ENCODE results near the gene ZNF134.
A peak's percentile ranks its signal among the peaks of the same experiment; 100 is the strongest.

Gene ZNF134

GRCh38 chr19:57653689-57654088 lies 39.6 kb downstream of the ZNF134 start:
- DNase-seq (ENCODE audit: low read depth) = no peak
- H3K4me3 ChIP-seq (ENCODE audit: control insufficient read depth, low read depth, low read length) = no peak overlapping the region
- TF ChIP-seq CTCF (IDR thresholded peaks at IDR 0.05; ENCODE audit: control insufficient read depth, insufficient read depth, low read depth, low read length, missing control alignments) = no peak

- no peak overlapping the region for H3K4me3 ChIP-seq (ENCODE audit: control insufficient read depth, low read depth, low read length)
- TF ChIP-seq CTCF (IDR thresholded peaks at IDR 0.05; ENCODE audit: control insufficient read depth, insufficient read depth, low read depth, low read length, missing control alignments) = no peak
- no peak for DNase-seq (ENCODE audit: low read depth)
Measured at GRCh38 chr19:57655443-57655842, 41.4 kb downstream of the ZNF134 start.

GRCh38 chr19:57656346-57656745 lies 42.3 kb downstream of the ZNF134 start:
- TF ChIP-seq CTCF (IDR thresholded peaks at IDR 0.05; ENCODE audit: control insufficient read depth, insufficient read depth, low read depth, low read length, missing control alignments) = no peak
- DNase-seq (ENCODE audit: low read depth) = no peak
- H3K4me3 ChIP-seq (ENCODE audit: control insufficient read depth, low read depth, low read length) = no peak overlapping the region

- peak overlapping the region; percentile 60 for H3K4me3 ChIP-seq (ENCODE audit: control insufficient read depth, low read depth, low read length)
- TF ChIP-seq CTCF (IDR thresholded peaks at IDR 0.05; ENCODE audit: control insufficient read depth, insufficient read depth, low read depth, low read length, missing control alignments) = no peak
- no peak for DNase-seq (ENCODE audit: low read depth)
Measured at GRCh38 chr19:57664269-57665127, 50.5 kb downstream of the ZNF134 start.

- no peak for TF ChIP-seq CTCF (IDR thresholded peaks at IDR 0.05; ENCODE audit: control insufficient read depth, insufficient read depth, low read depth, low read length, missing control alignments)
- no peak for DNase-seq (ENCODE audit: low read depth)
- H3K4me3 ChIP-seq (ENCODE audit: control insufficient read depth, low read depth, low read length) = no peak overlapping the region
Measured at GRCh38 chr19:57665261-57665806, 51.3 kb downstream of the ZNF134 start.

GRCh38 chr19:57667228-57667627 lies 53.2 kb downstream of the ZNF134 start:
- H3K4me3 ChIP-seq (ENCODE audit: control insufficient read depth, low read depth, low read length) = no peak overlapping the region
- DNase-seq (ENCODE audit: low read depth) = no peak
- no peak for TF ChIP-seq CTCF (IDR thresholded peaks at IDR 0.05; ENCODE audit: control insufficient read depth, insufficient read depth, low read depth, low read length, missing control alignments)
